ENCODE data around the gene DPP6.

DNA sequence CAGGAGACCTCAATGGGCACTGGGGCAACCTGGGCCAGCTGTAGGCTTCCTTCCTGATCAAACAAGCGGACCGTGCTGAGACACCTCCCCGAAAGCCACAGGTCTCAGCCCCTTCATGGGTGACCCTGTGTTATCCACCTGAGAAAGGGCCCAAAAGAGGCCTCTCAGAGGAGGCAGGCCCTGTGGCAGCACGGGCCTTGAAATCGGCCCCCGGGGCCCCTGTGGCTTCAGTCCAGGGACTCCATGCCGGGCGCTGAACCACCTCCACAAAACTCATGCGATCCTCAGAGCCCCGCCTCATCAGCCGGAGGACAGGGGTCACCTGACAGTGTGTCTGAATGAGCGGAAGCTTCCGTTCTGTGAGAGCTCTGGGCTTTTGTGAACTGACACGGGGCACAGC lies 643.6 kb downstream of the DPP6 start:
- no peak for TF ChIP-seq POLR2A (IDR thresholded peaks at IDR 0.05; ENCODE audit: low read length)
- no peak for TF ChIP-seq GATA1 (IDR thresholded peaks at IDR 0.05; ENCODE audit: low read depth, low read length)
